Brain pericyte (primary cell): ENCODE data around the gene IRGQ.
"Not testable (repeated sequence)": the region's sequence is repeated elsewhere in the genome, so short reads cannot be mapped to it uniquely, and the experiment has no call there.

ENCODE experiments used
- DNase-seq: peaks from one replicate; pipeline ENCODE4 v3.0.0-alpha.2; 2012; ENCODE audit warnings: low read depth, low spot score

IRGQ gene

GRCh38 chr19:43599635-43600295 is 3.8 kb upstream of the IRGQ start:
- DNase-seq, result no peak

GRCh38 chr19:43598445-43599240 is 2.7 kb upstream of the IRGQ start:
- DNase-seq, result no peak

DNA sequence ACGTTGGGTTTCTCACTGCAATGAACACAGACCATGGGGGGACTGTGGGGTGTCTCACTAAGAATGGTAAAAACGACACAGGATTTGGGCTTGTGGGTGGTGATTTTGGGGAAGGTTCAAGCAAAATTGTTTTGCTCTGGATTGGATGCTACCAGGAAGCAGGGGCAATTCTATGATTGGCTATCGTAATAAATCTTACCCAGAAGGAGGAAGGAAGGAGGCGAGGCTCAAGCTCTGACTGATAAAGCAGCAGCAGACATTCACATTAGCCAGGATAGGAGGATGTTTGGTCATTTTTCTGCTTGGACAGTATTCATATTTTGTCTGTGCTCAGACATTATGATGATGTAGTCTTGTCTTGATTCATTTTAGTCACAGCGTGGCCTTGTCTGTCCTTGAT is 1.9 kb upstream of the IRGQ start:
- DNase-seq, result no peak

DNA sequence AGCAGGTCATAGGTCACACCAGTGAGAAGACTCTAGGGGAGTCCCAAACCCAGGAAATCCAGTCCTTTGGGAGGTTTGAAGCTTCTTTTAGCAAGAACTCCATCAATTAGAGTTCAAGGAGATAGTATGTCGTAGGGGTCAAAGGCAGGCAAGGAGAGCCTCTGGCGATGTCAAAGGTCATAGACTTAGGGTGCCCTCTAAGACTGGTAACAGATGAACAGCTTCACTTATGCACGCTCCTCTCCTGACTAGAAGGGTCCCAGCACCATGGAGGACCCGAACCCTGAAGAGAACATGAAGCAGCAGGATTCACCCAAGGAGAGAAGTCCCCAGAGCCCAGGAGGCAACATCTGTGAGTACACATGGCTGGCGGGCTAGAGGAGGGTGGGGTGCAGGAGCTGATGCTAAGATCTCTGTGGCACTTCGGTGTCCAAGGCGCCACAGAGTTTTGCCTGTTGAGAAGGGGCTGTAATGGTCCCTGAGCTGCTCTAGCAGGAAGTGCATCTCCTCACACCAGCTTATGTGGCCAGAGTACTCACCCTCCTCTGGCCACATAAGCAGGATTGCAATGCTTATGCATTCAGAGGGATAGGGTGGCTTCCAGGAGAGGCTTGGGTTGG is 1.0 kb upstream of the IRGQ start:
- no peak for DNase-seq

GRCh38 chr19:43595605-43595998 is 332 bp downstream of the IRGQ start:
- no peak for DNase-seq

- no peak for DNase-seq
These were observed 977 bp downstream of the IRGQ start for GRCh38 chr19:43594710-43595604.

DNA sequence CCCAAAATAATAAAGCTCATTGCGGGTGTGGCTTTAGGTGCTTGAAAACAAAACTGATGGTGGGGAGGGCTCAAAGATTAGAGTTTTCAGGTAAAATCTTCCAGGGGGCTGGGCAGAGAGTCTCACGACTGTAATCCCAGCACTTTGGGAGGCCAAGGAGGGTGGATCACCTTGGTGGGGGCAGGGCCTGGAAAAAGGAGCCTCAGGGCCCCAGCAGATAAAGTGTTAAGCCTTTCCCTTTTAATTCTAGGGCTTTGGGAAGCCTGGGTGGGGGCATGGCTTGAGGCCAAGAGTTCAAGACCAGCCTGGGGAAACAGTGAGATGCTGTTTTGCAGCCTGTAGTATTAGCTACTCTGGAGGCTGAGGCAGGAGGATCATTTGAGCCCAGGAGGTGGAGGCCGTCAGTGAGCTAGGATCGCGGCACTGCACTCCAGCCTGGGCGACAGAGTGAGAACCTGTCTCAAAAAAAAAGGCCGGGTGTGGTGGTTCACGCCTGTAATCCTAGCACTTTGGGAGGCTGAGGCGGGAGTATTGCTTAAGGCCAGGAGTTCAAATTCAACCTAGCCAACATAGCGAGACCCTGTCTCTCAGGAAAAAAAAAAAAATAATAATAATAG is 1.7 kb downstream of the IRGQ start:
- no peak for DNase-seq

GRCh38 chr19:43592800-43593350 is 3.1 kb downstream of the IRGQ start:
- no peak for DNase-seq

- DNase-seq, result no peak
These were observed 3.8 kb downstream of the IRGQ start for GRCh38 chr19:43591904-43592772.

- DNase-seq, result no peak
These were observed 6.3 kb downstream of the IRGQ start for GRCh38 chr19:43589678-43590077.

- DNase-seq, result no peak
These were observed 6.7 kb downstream of the IRGQ start for GRCh38 chr19:43589277-43589676.

- not testable (repeated sequence) for DNase-seq
These were observed 8.9 kb downstream of the IRGQ start for GRCh38 chr19:43587029-43587428.

- no peak for DNase-seq
These were observed 9.6 kb downstream of the IRGQ start for GRCh38 chr19:43586346-43586745.

DNA sequence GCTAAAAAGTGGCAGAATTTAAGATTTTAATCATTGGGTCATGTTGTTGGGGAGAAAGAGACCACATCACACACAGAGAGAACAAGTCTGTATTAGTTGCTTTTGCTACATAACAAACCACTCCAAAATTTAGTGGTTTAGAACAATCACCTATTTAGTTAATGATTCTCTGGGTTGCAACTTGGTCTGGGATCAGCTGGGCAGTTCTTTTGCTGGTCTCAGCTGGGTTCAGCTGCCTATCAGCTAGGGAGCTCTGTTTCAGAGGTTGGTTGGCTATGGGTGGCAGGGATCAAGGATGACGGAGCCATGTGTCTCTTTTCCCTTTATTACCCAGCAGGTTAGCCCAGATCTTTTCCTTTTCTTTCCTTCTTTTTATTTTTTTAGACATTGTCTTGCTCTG is 11.4 kb downstream of the IRGQ start:
- no peak for DNase-seq

DNA sequence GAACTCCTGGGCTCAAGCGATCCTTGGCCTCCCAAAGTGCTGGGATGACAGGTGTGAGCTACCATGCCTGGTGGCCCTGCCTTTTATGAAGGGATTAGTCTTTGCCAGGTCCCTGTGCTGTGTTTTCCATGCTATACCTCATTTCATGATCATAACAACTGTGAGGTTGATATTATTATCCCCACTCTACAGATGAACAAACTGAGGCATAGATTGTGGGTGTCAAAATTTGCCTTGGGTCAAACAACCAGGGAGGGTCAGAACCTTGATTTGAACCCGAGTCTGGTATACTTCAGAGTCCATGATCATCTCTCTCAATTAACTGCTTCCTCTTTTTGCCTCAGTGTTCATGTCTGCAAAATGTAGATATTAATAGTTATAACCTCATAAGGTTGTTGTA is 13.4 kb downstream of the IRGQ start:
- no peak for DNase-seq

DNA sequence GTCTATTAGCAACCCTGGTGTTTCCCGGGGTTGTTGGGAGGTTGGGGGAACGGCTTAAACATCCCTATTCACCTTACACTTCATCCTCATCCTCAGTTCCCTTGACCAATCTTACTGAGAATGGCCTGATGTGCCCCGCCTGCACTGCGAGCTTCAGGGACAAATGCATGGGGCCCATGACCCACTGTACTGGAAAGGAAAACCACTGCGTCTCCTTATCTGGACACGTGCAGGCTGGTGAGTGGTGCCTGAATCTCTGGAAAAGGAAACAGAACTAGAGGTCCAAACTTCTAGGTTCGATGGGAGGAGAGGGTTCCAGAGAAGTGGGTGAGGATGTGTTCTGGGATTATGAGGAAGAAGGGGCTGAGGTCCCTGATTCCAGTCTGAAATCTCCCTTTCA is 14.5 kb downstream of the IRGQ start:
- no peak for DNase-seq

DNA sequence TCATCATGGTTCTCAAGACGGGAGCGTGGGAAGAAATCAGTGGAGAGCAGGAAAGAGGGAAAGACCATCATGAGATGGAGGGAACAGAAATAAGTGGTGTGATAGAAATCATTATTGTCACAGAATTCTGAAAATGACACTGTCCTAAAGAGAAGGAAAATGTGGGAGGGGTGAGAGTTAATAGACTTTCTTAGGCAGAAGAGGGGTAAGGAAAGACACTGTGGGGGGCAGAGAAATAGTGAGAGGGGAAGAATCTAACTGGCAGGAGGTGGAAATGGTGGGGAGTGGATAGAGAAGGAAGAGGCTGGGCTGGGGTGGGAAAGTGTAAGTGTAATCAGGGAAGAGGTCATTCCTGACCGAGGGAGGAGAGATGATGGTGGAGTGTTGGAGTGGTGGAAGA is 17.1 kb downstream of the IRGQ start:
- DNase-seq, result no peak

- no peak for DNase-seq
These were observed 19.7 kb downstream of the IRGQ start for GRCh38 chr19:43575955-43576878.
